ENCODE data around the gene OR8U1. TPM values are rescaled to one million over a fixed set of nuclear protein-coding genes. Genes with fewer than 3 reads are reported as not detected.

OR8U1 gene
- total and polyA plus RNA-seq, 2 of the 8 experiments (the other 6 are each of a cell fraction or from before 2014, with no cell fraction given) = not detected

- no peak overlapping the region for H3K4ac ChIP-seq (replicated peaks; ENCODE audit: insufficient read length, low read depth, low read length)
- no peak overlapping the region for H2BK20ac ChIP-seq (ENCODE audit: low read length)
- H2BK120ac ChIP-seq (replicated peaks; ENCODE audit: low read depth, low read length) = no peak overlapping the region
- H3K9ac ChIP-seq (replicated peaks in 1 of 4; ENCODE audit: extremely low read depth in 1 of 4, low read depth in 3 of 4, low read length in 3 of 4) = no peak overlapping the region
- no peak overlapping the region for H3K14ac ChIP-seq (ENCODE audit: insufficient read length)
- H3K27me3 ChIP-seq (replicated peaks in 1 of 4; ENCODE audit: control insufficient read depth in 3 of 4, extremely low read depth in 1 of 4, insufficient read depth in 3 of 4, low read length in 3 of 4) = no peaks in the 10 kb centered on the region
- H2BK15ac ChIP-seq (ENCODE audit: low read length) = no peak overlapping the region
- no peak overlapping the region for H3K23ac ChIP-seq (ENCODE audit: insufficient read length)
- H2AFZ ChIP-seq (ENCODE audit: low read length) = no peak overlapping the region
- no peaks in the 10 kb centered on the region for H3K79me2 ChIP-seq (ENCODE audit: control insufficient read depth in 1 of 2, insufficient read depth in 2 of 2, low read length in 2 of 2)
- no peaks in the 10 kb centered on the region for H3K23me2 ChIP-seq (ENCODE audit: low read depth, low read length)
- no peak overlapping the region for H2AK5ac ChIP-seq (ENCODE audit: low read depth, low read length)
- POLR2A ChIA-PET (ENCODE audit: partially characterized antibody) = no interaction called here
- no peak overlapping the region for H3K56ac ChIP-seq (replicated peaks; ENCODE audit: insufficient read length, low read depth, low read length)
- CTCF ChIA-PET (ENCODE audit: partially characterized antibody) = no interaction called here
- H3K36me3 ChIP-seq (ENCODE audit: control insufficient read depth in 2 of 4, insufficient read depth in 4 of 4, low read length in 3 of 4) = no peaks in the 10 kb centered on the region
- H3K9me3 ChIP-seq (ENCODE audit: insufficient read depth in 2 of 2, low read depth in 1 of 2, low read length in 1 of 2) = no peaks in the 10 kb centered on the region
- H4K8ac ChIP-seq (ENCODE audit: extremely low read depth, insufficient read depth, low read length) = no peak overlapping the region
- DNase-seq (ENCODE audit: low read depth in 1 of 2, low spot score in 2 of 2) (no peak), FAIRE-seq (no peak)
- WGBS, 2 experiments (ENCODE audit: extremely low coverage in 1 of 2, insufficient coverage in 1 of 2, insufficient read length in 1 of 2, insufficient replicate concordance in 2 of 2, low coverage in 1 of 2, low lambda C conversion rate in 2 of 2, missing lambda C conversion rate in 1 of 2) = 94% methylated on average over 2 of the region's 2 CpGs; no CpG with 5 or more reads in 1 of the 2 experiments
- no peak overlapping the region for H3K18ac ChIP-seq (ENCODE audit: extremely low read depth, low read length)
- no peak overlapping the region for H3K4me3 ChIP-seq (ENCODE audit: extremely low read depth in 1 of 4, insufficient read depth in 2 of 4, low read depth in 3 of 4, low read length in 4 of 4)
- no peak for TF ChIP-seq SP2 (IDR thresholded peaks at IDR 0.05; ENCODE audit: low read length)
- no peak for TF ChIP-seq TEAD4 (IDR thresholded peaks at IDR 0.05; ENCODE audit: low read depth, low read length)
- no peak for TF ChIP-seq GABPA (IDR thresholded peaks at IDR 0.05; ENCODE audit: borderline replicate concordance, insufficient read depth, low read length)
- no peak for TF ChIP-seq KDM1A (IDR thresholded peaks at IDR 0.05; ENCODE audit: borderline replicate concordance, low read length)
- peak; percentile 83; the same call in 1 of the 2 replicates for TF ChIP-seq CEBPB (IDR thresholded peaks at IDR 0.05; ENCODE audit: low read depth, low read length)
- H4K5ac ChIP-seq (ENCODE audit: insufficient read length, low read depth, low read length) = no peak overlapping the region
- H3K27ac ChIP-seq (ENCODE audit: low read depth, low read length) = no peak overlapping the region
- H4K20me1 ChIP-seq (replicated peaks in 1 of 2; ENCODE audit: control insufficient read depth in 1 of 2, insufficient read depth in 2 of 2, low read length in 2 of 2) = no peaks in the 10 kb centered on the region
- H3K79me1 ChIP-seq (ENCODE audit: low read depth, low read length) = no peaks in the 10 kb centered on the region
- H4K91ac ChIP-seq (replicated peaks; ENCODE audit: insufficient read length, low read length) = no peak overlapping the region
- H3K4me2 ChIP-seq (ENCODE audit: insufficient read depth in 1 of 2, low read depth in 2 of 2, low read length in 2 of 2) = no peak overlapping the region
- no peak overlapping the region for H2BK12ac ChIP-seq (ENCODE audit: low read depth, low read length)
- no peak overlapping the region for H2BK5ac ChIP-seq (ENCODE audit: low read depth, low read length)
- no peaks in the 10 kb centered on the region for H3K4me1 ChIP-seq (replicated peaks in 1 of 4; ENCODE audit: control insufficient read depth in 3 of 4, insufficient read depth in 4 of 4, low read length in 3 of 4)
Measured at GRCh38 chr11:56380120-56380519, 4.7 kb downstream of the OR8U1 start.

Data from H1 (cell line).